Astrocyte (in vitro differentiated cells and primary cell): ENCODE results near the gene CTNND2. TPM values are rescaled to one million over a fixed set of nuclear protein-coding genes. Genes with fewer than 3 reads are reported as not detected.

Source experiments
- DNase-seq: peaks from one replicate; pipeline ENCODE4 v3.0.0-alpha.2; 2010; ENCODE audit warnings: low read depth
- FAIRE-seq: peaks from 2 replicates; lab custom pipeline; 2011; peaks lifted over from hg19 to GRCh38; lab: Jason Lieb, UNC
- H2AFZ ChIP-seq: 2 replicates; pipeline ENCODE4 v1.6.0; 2012; ENCODE audit warnings: low read depth, low read length, inconsistent platforms
- H3K27ac ChIP-seq: 2 replicates; pipeline ENCODE4 v1.5.1; 2011; ENCODE audit warnings: low read depth, low read length, inconsistent platforms
- H3K27me3 ChIP-seq: 2 replicates; pipeline ENCODE4 v1.6.0; 2011; ENCODE audit warnings: low read length, inconsistent platforms; ENCODE audit not compliant: insufficient read depth
- H3K36me3 ChIP-seq: 2 replicates; pipeline ENCODE4 v1.5.1; 2011; ENCODE audit warnings: low read length, inconsistent platforms; ENCODE audit not compliant: insufficient read depth
- H3K4me1 ChIP-seq: 2 replicates; pipeline ENCODE4 v1.5.1; 2011; ENCODE audit warnings: low read length, inconsistent platforms; ENCODE audit not compliant: insufficient read depth
- H3K4me2 ChIP-seq: 2 replicates; pipeline ENCODE4 v1.6.0; 2012; ENCODE audit warnings: low read length, inconsistent platforms
- H3K4me3 ChIP-seq: 2 replicates; pipeline ENCODE4 v1.5.1; 2011; ENCODE audit warnings: low read depth, mild to moderate bottlenecking, low read length, inconsistent platforms; ENCODE audit not compliant: insufficient read depth
- H3K79me2 ChIP-seq: 2 replicates; pipeline ENCODE4 v1.6.0; 2012; ENCODE audit warnings: mild to moderate bottlenecking, low read length, inconsistent platforms; ENCODE audit not compliant: insufficient read depth
- H3K9ac ChIP-seq: 2 replicates; pipeline ENCODE4 v1.6.0; 2012; ENCODE audit warnings: mild to moderate bottlenecking, low read length, inconsistent platforms
- H3K9me3 ChIP-seq: 2 replicates; pipeline ENCODE4 v1.5.1; 2012; ENCODE audit warnings: low read depth, mild to moderate bottlenecking, low read length, inconsistent platforms; ENCODE audit not compliant: insufficient read depth
- H4K20me1 ChIP-seq: 2 replicates; pipeline ENCODE4 v1.6.0; 2012; ENCODE audit warnings: low read length, inconsistent platforms; ENCODE audit not compliant: insufficient read depth
- H3K27ac Mint-ChIP-seq: one replicate; pipeline ENCODE4 v1.8.0; 2021; ENCODE audit warnings: mild to moderate bottlenecking, mixed read lengths; ENCODE audit not compliant: unreplicated experiment
- H3K27me3 Mint-ChIP-seq: one replicate; pipeline ENCODE4 v1.8.0; 2021; ENCODE audit warnings: low read depth, mixed read lengths; ENCODE audit not compliant: unreplicated experiment
- H3K36me3 Mint-ChIP-seq: one replicate; pipeline ENCODE4 v1.8.0; 2021; ENCODE audit warnings: low read depth, mixed read lengths; ENCODE audit not compliant: unreplicated experiment
- H3K4me1 Mint-ChIP-seq: one replicate; pipeline ENCODE4 v1.8.0; 2021; ENCODE audit warnings: low read depth, mixed read lengths; ENCODE audit not compliant: unreplicated experiment
- H3K4me3 Mint-ChIP-seq: one replicate; pipeline ENCODE4 v1.8.0; 2021; ENCODE audit warnings: mild to moderate bottlenecking, moderate library complexity, mixed read lengths; ENCODE audit not compliant: unreplicated experiment
- H3K9me3 Mint-ChIP-seq: one replicate; pipeline ENCODE4 v1.8.0; 2021; ENCODE audit warnings: mild to moderate bottlenecking, mixed read lengths; ENCODE audit not compliant: unreplicated experiment
- EZH2 ChIP-seq: IDR thresholded peaks from 2 replicates; pipeline ENCODE4 v1.6.1; 2012; ENCODE audit warnings: mild to moderate bottlenecking, low read length, inconsistent platforms; ENCODE audit not compliant: insufficient read depth
- total RNA-seq: library from RNA; stranded (reverse); gene quantifications from 2 replicates; pipeline ENCODE4 v1.2.1, GENCODE V29; 2021
- TF ChIP-seq, protein P1 (sequence below): IDR thresholded peaks from 2 replicates; pipeline ENCODE4 v1.5.1; 2011; ENCODE audit warnings: low read depth, mild to moderate bottlenecking, inconsistent platforms, low read length, moderate library complexity; ENCODE audit not compliant: insufficient read depth

CTNND2 gene
- total RNA-seq, 1 donor from 2014 or later: 4.5 TPM

DNA sequence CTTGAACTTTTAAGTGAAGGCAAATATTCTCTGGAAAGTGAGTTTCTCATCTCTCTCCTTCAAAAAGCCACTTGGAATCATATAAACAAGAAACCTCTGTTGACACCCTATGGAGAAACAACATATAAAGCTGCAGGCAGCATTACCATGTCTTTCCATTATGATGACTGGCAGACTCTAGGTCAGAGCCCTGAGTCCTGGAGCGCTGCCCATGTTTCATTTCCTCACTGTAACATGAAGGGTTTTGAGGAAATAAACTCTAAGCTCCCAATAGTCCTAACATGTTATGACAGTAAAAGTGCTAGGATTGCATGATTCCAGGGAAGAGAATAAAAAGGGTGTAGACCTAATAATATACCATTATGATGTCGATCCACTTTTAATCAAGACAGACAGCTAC lies 220.6 kb downstream of the CTNND2 start:
- DNase-seq (no peak), FAIRE-seq (no peak)
- no peak overlapping the region for H3K4me3 ChIP-seq
- no peaks in the 10 kb centered on the region for H3K36me3 ChIP-seq
- no peak overlapping the region for H3K9ac ChIP-seq
- H3K27ac Mint-ChIP-seq: no peak overlapping the region
- no peaks in the 10 kb centered on the region for H3K79me2 ChIP-seq
- H3K9me3 ChIP-seq: no peaks in the 10 kb centered on the region
- TF ChIP-seq EZH2: no peak
- TF ChIP-seq, protein P1, sequence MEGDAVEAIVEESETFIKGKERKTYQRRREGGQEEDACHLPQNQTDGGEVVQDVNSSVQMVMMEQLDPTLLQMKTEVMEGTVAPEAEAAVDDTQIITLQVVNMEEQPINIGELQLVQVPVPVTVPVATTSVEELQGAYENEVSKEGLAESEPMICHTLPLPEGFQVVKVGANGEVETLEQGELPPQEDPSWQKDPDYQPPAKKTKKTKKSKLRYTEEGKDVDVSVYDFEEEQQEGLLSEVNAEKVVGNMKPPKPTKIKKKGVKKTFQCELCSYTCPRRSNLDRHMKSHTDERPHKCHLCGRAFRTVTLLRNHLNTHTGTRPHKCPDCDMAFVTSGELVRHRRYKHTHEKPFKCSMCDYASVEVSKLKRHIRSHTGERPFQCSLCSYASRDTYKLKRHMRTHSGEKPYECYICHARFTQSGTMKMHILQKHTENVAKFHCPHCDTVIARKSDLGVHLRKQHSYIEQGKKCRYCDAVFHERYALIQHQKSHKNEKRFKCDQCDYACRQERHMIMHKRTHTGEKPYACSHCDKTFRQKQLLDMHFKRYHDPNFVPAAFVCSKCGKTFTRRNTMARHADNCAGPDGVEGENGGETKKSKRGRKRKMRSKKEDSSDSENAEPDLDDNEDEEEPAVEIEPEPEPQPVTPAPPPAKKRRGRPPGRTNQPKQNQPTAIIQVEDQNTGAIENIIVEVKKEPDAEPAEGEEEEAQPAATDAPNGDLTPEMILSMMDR: no peak
- no peaks in the 10 kb centered on the region for H3K4me1 Mint-ChIP-seq
- H3K4me3 Mint-ChIP-seq: no peak overlapping the region
- peaks cover 5% of the 10 kb centered on the region for H3K27me3 Mint-ChIP-seq
- no peaks in the 10 kb centered on the region for H4K20me1 ChIP-seq
- H3K36me3 Mint-ChIP-seq: no peaks in the 10 kb centered on the region
- H3K27ac ChIP-seq: no peak overlapping the region
- no peak overlapping the region for H2AFZ ChIP-seq
- H3K4me1 ChIP-seq: no peaks in the 10 kb centered on the region
- no peak overlapping the region for H3K4me2 ChIP-seq
- H3K27me3 ChIP-seq: no peaks in the 10 kb centered on the region
- no peaks in the 10 kb centered on the region for H3K9me3 Mint-ChIP-seq

DNA sequence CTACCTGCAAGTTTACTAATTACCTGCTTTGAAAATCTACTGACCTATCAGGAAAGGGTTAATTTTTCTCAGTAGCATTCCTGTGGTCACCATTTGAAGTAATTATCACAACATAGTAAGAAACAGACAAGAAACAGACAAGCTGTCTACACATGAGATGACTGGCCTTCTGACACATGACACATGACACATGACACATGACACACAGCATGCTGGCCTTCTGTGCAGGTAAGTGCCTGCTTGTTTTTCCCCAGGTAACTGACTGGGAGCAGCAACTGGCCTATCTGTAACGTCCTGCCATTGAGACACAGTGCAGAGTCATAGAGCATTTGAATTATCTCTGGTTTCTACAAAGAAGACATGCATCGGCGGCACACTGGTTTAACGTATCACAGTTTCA lies 222.4 kb downstream of the CTNND2 start:
- H3K9ac ChIP-seq: no peak overlapping the region
- TF ChIP-seq EZH2: no peak
- TF ChIP-seq, protein P1: no peak
- H4K20me1 ChIP-seq: no peaks in the 10 kb centered on the region
- no peak overlapping the region for H2AFZ ChIP-seq
- no peak overlapping the region for H3K4me3 ChIP-seq
- no peaks in the 10 kb centered on the region for H3K9me3 ChIP-seq
- DNase-seq (no peak), FAIRE-seq (no peak)
- Mint-ChIP-seq H3K4me3 (no peak overlapping the region), H3K27ac (no peak overlapping the region), H3K9me3 (no peaks in the 10 kb centered on the region), H3K27me3 (peaks cover 3% of the 10 kb centered on the region), H3K36me3 (no peaks in the 10 kb centered on the region), H3K4me1 (no peaks in the 10 kb centered on the region)
- H3K79me2 ChIP-seq: no peaks in the 10 kb centered on the region
- H3K27ac ChIP-seq: no peak overlapping the region
- H3K36me3 ChIP-seq: no peaks in the 10 kb centered on the region
- no peaks in the 10 kb centered on the region for H3K4me1 ChIP-seq
- H3K27me3 ChIP-seq: no peaks in the 10 kb centered on the region
- H3K4me2 ChIP-seq: no peak overlapping the region

DNA sequence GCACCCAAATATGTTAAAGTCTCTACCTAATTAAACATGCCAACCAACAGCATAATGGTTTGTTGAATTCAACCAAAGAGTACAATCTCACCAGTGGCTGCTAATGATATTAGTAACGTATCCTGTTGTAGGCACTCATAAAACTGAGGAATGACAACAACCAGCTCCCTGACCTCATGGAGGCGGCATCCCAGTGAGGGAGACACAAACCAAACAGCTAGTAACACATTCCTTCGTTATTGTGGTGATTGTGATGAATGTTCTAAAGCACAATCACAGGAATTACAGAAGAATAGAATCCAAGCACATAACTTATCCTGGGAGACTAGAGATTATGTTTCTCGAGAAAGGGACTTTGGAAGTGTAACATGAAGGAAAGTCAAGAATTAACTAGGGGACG lies 224.6 kb downstream of the CTNND2 start:
- no peaks in the 10 kb centered on the region for H3K36me3 Mint-ChIP-seq
- Histone ChIP-seq H3K27me3 (no peaks in the 10 kb centered on the region), H3K4me3 (no peak overlapping the region), H3K4me2 (no peak overlapping the region), H3K36me3 (no peaks in the 10 kb centered on the region), H3K27ac (no peak overlapping the region), H4K20me1 (no peaks in the 10 kb centered on the region), H3K79me2 (no peaks in the 10 kb centered on the region), H3K9me3 (no peaks in the 10 kb centered on the region), H3K9ac (no peak overlapping the region), H3K4me1 (no peaks in the 10 kb centered on the region), H2AFZ (no peak overlapping the region)
- no peaks in the 10 kb centered on the region for H3K4me1 Mint-ChIP-seq
- peaks cover 3% of the 10 kb centered on the region for H3K27me3 Mint-ChIP-seq
- no peak overlapping the region for H3K27ac Mint-ChIP-seq
- no peaks in the 10 kb centered on the region for H3K9me3 Mint-ChIP-seq
- no peak overlapping the region for H3K4me3 Mint-ChIP-seq
- no peak for DNase-seq
- no peak for FAIRE-seq
- TF ChIP-seq, protein P1: no peak
- TF ChIP-seq EZH2: no peak
